ENCODE data around the gene CDC14B. TPM values are rescaled to one million over a fixed set of nuclear protein-coding genes. Genes with fewer than 3 reads are reported as not detected.
A peak's percentile ranks its signal among the peaks of the same experiment; 100 is the strongest.
"Not testable (repeated sequence)": the region's sequence is repeated elsewhere in the genome, so short reads cannot be mapped to it uniquely, and the experiment has no call there.

The CDC14B gene
- 24.7 TPM for total RNA-seq

- DNase-seq (ENCODE audit: low spot score), result peak; percentile 95
Measured at GRCh38 chr9:96619491-96620180, at the start of gene CDC14B. CDC14B (minus strand) TSS chr9:96619843; CDS start chr9:96619378, 465 bp downstream.

- no peak for DNase-seq (ENCODE audit: low spot score)
Measured at GRCh38 chr9:96668868-96669534, 49.4 kb upstream of the CDC14B start.

- no peak for DNase-seq (ENCODE audit: low spot score)
Measured at GRCh38 chr9:96667363-96667728, 47.7 kb upstream of the CDC14B start.

- DNase-seq (ENCODE audit: low spot score), result not testable (repeated sequence)
Measured at GRCh38 chr9:96666653-96667362, 47.2 kb upstream of the CDC14B start.

GRCh38 chr9:96665789-96666188 is 46.1 kb upstream of the CDC14B start:
- DNase-seq (ENCODE audit: low spot score), result no peak

GRCh38 chr9:96663506-96664120 is 44.0 kb upstream of the CDC14B start:
- no peak for DNase-seq (ENCODE audit: low spot score)

GRCh38 chr9:96661711-96662110 is 42.1 kb upstream of the CDC14B start:
- DNase-seq (ENCODE audit: low spot score), result no peak

GRCh38 chr9:96660692-96661248 is 41.1 kb upstream of the CDC14B start:
- DNase-seq (ENCODE audit: low spot score), result no peak

GRCh38 chr9:96655198-96655851 is 35.7 kb upstream of the CDC14B start, which contains the start of gene PRXL2C:
PRXL2C (minus strand) TSS chr9:96655317; CDS start chr9:96655281, 36 bp downstream.
- peak; percentile 73 for DNase-seq (ENCODE audit: low spot score)

- DNase-seq (ENCODE audit: low spot score), result peak; percentile 63
Measured at GRCh38 chr9:96654450-96655197, 35.0 kb upstream of the CDC14B start.

GRCh38 chr9:96651626-96652025 is 32.0 kb upstream of the CDC14B start:
- DNase-seq (ENCODE audit: low spot score), result no peak

- DNase-seq (ENCODE audit: low spot score), result no peak
Measured at GRCh38 chr9:96649620-96650324, 30.1 kb upstream of the CDC14B start.

- DNase-seq (ENCODE audit: low spot score), result peak; percentile 18
Measured at GRCh38 chr9:96646081-96646991, 26.7 kb upstream of the CDC14B start.

- no peak for DNase-seq (ENCODE audit: low spot score)
Measured at GRCh38 chr9:96644137-96644536, 24.5 kb upstream of the CDC14B start.

GRCh38 chr9:96641514-96641913 is 21.9 kb upstream of the CDC14B start:
- DNase-seq (ENCODE audit: low spot score), result no peak

GRCh38 chr9:96638606-96639364 is 19.1 kb upstream of the CDC14B start:
- DNase-seq (ENCODE audit: low spot score), result no peak

- DNase-seq (ENCODE audit: low spot score), result no peak
Measured at GRCh38 chr9:96636368-96636767, 16.7 kb upstream of the CDC14B start.

- not testable (repeated sequence) for DNase-seq (ENCODE audit: low spot score)
Measured at GRCh38 chr9:96633579-96633978, 13.9 kb upstream of the CDC14B start.
